Muscle of leg (tissue), 16 donors: ENCODE measurements around the gene HOXB3. TPM values are rescaled to one million over a fixed set of nuclear protein-coding genes. Genes with fewer than 3 reads are reported as not detected.

Experiments used
- DNase-seq: peaks from one replicate; pipeline ENCODE4 v3.0.0; 2013
- H3K27ac ChIP-seq: one replicate; pipeline ENCODE4 v1.5.1; 2013; ENCODE audit warnings: mild to moderate bottlenecking, low read length, control low read depth
- H3K27me3 ChIP-seq: one replicate; pipeline ENCODE4 v1.6.1; 2013; ENCODE audit warnings: low read length; ENCODE audit not compliant: control insufficient read depth, insufficient read depth
- H3K36me3 ChIP-seq: one replicate; pipeline ENCODE4 v1.6.1; 2013; ENCODE audit warnings: low read length; ENCODE audit not compliant: control insufficient read depth, insufficient read depth
- H3K4me1 ChIP-seq: one replicate; pipeline ENCODE4 v1.6.1; 2013; ENCODE audit warnings: low read length; ENCODE audit not compliant: control insufficient read depth, insufficient read depth
- H3K4me3 ChIP-seq: one replicate; pipeline ENCODE4 v1.5.1; 2013; ENCODE audit warnings: low read length, control low read depth
- H3K9me3 ChIP-seq: replicated peaks from 2 replicates; pipeline ENCODE4 v1.6.1; 2013; ENCODE audit warnings: low read depth, low read length; ENCODE audit not compliant: control insufficient read depth
- WGBS: methylation state at CpG from one replicate; pipeline ENCODE4 v1.1.5; 2013; ENCODE audit warnings: missing lambda C conversion rate; ENCODE audit not compliant: insufficient coverage; 5-methylcytosine and 5-hydroxymethylcytosine counted together
- long read RNA-seq, 11 donors: transcript quantifications; one replicate each; lab custom pipeline, GENCODE V29; 2026
- polyA plus RNA-seq, 8 donors: library from polyadenylated mRNA; unstranded; fragments of 120-200 nt; gene quantifications; one replicate each; pipeline versions ENCODE4 v1.2.1 to v1.2.3, GENCODE V29; 2013; ENCODE audit warnings: inconsistent platforms in 1 of 8, low replicate concordance in 1 of 8; ENCODE audit not compliant: insufficient read length in 8 of 8, insufficient read depth in 1 of 8
- total RNA-seq: library from RNA; stranded (reverse); fragments of 120-200 nt; gene quantifications from one replicate; pipeline ENCODE4 v1.2.4, GENCODE V29; 2013

The HOXB3 gene
- total RNA-seq (4.7 TPM), polyA plus RNA-seq (10 to 100 TPM in 4 of 8 donors, 1 to 10 TPM in 4; 3.1 to 14.6 (median 9.9) TPM)
- long read RNA-seq, donor 1 = 0 reads
- long read RNA-seq, donor 2 = 0 reads
- long read RNA-seq, donor 3, partial matches to known transcripts = 0 of 1 reads
- long read RNA-seq, donor 3, other reads (novel, unspliced or antisense) = 0 of 1 reads
- long read RNA-seq, donor 4 = 0 reads
- long read RNA-seq, donor 5 = 0 reads
- long read RNA-seq, donor 6, full-length matches to known transcripts = 1 of 1 reads
- long read RNA-seq, donor 6, partial matches to known transcripts = 0 of 1 reads
- long read RNA-seq, donor 6, other reads (novel, unspliced or antisense) = 0 of 1 reads
- long read RNA-seq, donor 7, full-length matches to known transcripts = 1 of 1 reads
- long read RNA-seq, donor 7, partial matches to known transcripts = 0 of 1 reads
- long read RNA-seq, donor 7, other reads (novel, unspliced or antisense) = 0 of 1 reads
- long read RNA-seq, donor 8 = 0 reads
- long read RNA-seq, donor 9 = 0 reads
- long read RNA-seq, donor 10, full-length matches to known transcripts = 2 of 2 reads
- long read RNA-seq, donor 10, partial matches to known transcripts = 0 of 2 reads
- long read RNA-seq, donor 10, other reads (novel, unspliced or antisense) = 0 of 2 reads
- long read RNA-seq, donor 11, full-length matches to known transcripts = 1 of 1 reads
- long read RNA-seq, donor 11, partial matches to known transcripts = 0 of 1 reads
- long read RNA-seq, donor 11, other reads (novel, unspliced or antisense) = 0 of 1 reads

DNA sequence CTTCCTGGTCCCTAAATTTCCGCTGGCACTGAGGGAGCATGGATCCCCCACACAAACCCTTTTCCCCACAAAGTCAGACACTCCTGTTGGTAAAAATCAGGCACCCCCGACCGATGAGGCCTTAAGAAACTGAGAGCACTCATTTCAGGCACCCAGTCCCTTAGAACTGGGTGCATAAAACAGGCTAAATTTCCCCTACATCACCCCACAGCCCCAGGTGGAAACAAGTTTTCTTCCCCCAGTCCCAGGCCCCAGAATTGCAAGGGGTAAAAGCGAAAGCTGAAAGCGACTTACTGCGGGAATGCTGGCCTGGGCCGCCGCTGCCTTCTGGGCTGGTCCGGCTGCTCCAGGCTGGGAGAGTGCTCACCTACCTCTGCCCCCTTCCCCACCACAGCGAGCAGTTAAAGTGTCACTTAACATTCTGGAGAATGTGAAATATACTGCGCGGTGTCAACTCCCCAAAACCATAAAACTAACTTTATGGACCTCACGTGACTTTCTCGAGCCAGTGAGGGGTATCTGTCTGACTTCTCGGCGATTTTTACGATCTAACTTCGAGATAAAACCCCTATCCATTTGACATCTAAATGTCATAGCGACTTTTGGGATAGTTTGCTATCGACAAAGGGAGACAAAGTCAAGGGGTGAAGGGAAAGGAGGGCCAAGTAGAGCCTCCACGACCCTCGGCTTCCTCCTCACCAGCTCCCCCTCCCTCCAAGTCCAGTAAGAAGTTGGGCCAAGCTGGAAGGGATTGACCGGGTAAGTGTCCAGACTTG lies at the start of gene HOXB3:
Gene HOXB3, minus strand, starts transcription at position 411 of the 776 bp plus-strand sequence. CDS start 37,767 bp downstream, outside the sequence.
- Histone ChIP-seq H3K4me1 (peaks cover 39% of the 10 kb centered on the region), H3K4me3 (no peak within 1 kb of the TSS), H3K27me3 (peaks cover 98% of the 10 kb centered on the region), H3K36me3 (no peaks in the 10 kb centered on the region), H3K27ac (no peak within 1 kb of the TSS), H3K9me3 (no peaks in the 10 kb centered on the region)
- DNase-seq = no peak
- WGBS = 24% methylated on average over 3 of the region's 23 CpGs

DNA sequence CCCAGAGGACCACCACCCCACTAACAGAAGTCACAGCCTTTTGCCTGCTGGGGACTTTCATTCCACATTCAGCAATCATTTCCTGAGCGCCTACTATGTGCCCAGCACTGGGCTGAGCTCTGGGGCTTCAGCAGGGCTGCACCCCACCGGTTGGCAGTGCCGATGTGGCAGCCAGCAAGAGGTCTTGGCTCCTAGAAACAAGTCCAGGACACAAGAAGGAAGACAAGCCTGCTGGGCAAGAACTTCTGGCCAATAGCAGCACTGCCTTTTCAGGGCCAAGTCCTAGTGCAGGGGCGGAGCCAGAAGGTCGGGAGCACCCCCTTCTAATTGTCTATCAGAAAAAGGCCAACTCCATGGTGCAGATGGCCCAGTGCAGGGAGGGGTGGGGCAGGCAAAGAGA lies 49.1 kb upstream of the HOXB3 start:
- 33% methylated on average over 3 of the region's 5 CpGs for WGBS
- no peak for DNase-seq
- Histone ChIP-seq H3K9me3 (no peaks in the 10 kb centered on the region), H3K27me3 (peaks cover 95% of the 10 kb centered on the region), H3K4me3 (no peak overlapping the region), H3K4me1 (no peaks in the 10 kb centered on the region), H3K27ac (no peak overlapping the region), H3K36me3 (no peaks in the 10 kb centered on the region)

DNA sequence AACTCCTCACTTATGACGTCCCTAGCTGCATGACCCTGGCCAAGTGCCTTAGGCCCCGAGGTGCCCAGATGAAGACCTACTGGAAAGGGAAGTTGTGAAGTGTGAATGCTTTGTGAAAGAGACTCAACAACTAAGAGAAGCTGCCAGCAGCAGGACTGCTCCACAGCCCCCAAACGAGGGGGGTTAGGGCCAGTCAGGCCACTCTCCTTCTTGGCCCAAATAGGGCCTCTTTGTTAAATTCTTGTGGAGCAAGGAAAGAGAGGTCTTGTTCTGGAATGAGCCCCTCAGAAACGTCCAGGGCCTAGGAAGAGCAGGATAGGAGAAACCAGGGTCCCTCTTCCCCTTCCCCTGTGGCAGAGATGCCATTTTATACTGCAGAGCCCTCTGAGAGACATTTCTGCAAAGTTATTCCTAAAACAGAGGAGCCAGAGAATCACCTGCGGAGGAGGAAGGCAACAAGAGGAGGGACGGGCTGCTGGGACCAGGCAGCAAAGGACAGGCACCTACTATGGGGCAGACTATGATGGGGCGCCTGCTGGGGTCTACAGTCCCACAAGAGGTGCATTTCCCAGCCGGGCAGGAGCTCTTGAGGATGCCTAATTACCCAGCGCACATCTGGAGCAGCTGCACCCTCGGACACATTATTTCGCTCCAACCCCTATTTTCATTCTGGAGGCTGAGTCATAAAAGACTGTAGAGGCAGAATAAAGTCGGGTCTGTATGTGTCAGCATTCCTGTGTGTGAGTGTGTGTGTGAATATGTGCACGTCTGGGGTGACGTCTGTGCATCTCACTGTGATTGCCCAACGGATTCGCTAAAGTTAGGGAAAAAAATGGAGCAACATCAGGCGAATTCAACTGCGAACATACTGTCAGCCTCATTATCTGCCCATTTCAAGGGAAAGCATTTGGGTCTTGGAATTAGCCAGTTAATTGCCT lies 47.6 kb upstream of the HOXB3 start:
- H3K9me3 ChIP-seq = no peaks in the 10 kb centered on the region
- H3K4me3 ChIP-seq = no peak overlapping the region
- peaks cover 5% of the 10 kb centered on the region for H3K4me1 ChIP-seq
- no peak for DNase-seq
- no peaks in the 10 kb centered on the region for H3K36me3 ChIP-seq
- 36% methylated on average over 7 of the region's 18 CpGs for WGBS
- no peak overlapping the region for H3K27ac ChIP-seq
- peaks cover 96% of the 10 kb centered on the region for H3K27me3 ChIP-seq

DNA sequence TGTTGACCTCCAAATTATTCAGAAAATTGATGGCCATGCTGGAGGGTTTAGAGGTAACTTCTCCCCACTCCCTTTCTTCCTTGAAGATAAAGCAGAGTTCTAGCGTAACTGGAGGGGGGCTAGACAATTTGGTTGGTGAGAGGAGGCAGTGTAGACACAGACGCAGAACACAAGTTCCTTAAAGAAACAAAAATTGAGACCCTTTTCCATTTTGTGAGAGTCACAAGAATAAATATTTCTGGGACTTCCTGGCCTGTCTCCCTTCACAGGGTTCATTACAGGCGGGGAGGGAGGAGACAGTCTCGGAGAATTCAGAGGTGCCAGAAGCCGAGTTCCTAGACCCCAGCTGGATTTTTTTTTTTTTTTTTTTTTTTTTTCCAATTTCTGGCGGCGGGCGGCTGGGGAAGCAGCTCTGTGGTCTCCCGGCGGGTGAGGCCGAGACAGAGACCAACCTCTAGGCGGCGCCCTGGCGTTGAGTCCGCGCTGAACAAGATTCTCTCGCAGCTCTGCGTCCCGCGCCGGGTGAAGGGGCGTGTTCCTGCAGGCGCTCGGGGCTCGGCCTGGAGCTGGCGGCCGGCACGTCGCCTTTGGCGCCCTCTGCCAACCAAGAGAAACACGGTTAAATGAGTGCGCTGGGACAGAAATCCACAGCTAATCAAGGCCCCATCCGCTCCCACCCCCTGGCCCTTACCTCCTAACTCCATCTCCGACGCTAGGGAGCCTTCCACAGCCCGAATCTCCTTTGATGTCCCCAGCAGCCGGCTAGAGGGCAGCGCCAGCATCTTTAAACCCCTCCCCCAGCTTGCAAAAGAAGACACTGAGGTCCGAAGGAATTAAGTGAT lies 46.4 kb upstream of the HOXB3 start:
- Histone ChIP-seq H3K27me3 (peaks cover 96% of the 10 kb centered on the region), H3K4me1 (peaks cover 5% of the 10 kb centered on the region), H3K36me3 (no peaks in the 10 kb centered on the region), H3K27ac (no peak overlapping the region), H3K4me3 (no peak overlapping the region), H3K9me3 (no peaks in the 10 kb centered on the region)
- WGBS = 1% methylated on average over 17 of the region's 39 CpGs
- peak; percentile 68 for DNase-seq

GRCh38 chr17:48634493-48635208 lies 44.6 kb upstream of the HOXB3 start:
- no peak overlapping the region for H3K4me3 ChIP-seq
- no peak for DNase-seq
- H3K4me1 ChIP-seq = peaks cover 5% of the 10 kb centered on the region
- WGBS = 61% methylated on average over 5 of the region's 20 CpGs
- H3K9me3 ChIP-seq = no peaks in the 10 kb centered on the region
- H3K27me3 ChIP-seq = peaks cover 95% of the 10 kb centered on the region
- no peak overlapping the region for H3K27ac ChIP-seq
- no peaks in the 10 kb centered on the region for H3K36me3 ChIP-seq

DNA sequence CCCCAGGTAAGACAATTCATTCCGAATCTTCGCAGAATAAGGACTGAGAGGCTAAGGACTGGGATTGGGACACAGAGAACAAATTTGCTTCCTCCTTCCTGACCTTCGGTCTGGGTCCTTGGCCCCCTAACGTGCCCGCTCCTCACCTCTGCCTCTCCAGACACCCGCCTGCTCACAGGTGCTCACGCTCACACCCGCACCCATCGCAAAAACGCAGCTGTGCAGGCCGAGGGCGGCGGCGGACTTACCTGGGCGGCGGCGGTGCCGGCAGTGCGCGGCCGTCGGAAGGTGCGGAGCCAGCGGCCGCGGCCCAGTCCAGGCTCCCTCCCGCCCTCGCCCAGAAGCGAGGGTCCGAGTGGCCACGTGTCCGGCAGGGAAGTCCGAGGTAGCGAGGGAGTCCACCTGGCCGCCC lies 43.2 kb upstream of the HOXB3 start:
- H3K4me1 ChIP-seq = peaks cover 5% of the 10 kb centered on the region
- WGBS = 12% methylated on average over 28 of the region's 35 CpGs
- no peak for DNase-seq
- H3K36me3 ChIP-seq = no peaks in the 10 kb centered on the region
- H3K9me3 ChIP-seq = no peaks in the 10 kb centered on the region
- no peak overlapping the region for H3K27ac ChIP-seq
- H3K4me3 ChIP-seq = no peak overlapping the region
- H3K27me3 ChIP-seq = peaks cover 96% of the 10 kb centered on the region

DNA sequence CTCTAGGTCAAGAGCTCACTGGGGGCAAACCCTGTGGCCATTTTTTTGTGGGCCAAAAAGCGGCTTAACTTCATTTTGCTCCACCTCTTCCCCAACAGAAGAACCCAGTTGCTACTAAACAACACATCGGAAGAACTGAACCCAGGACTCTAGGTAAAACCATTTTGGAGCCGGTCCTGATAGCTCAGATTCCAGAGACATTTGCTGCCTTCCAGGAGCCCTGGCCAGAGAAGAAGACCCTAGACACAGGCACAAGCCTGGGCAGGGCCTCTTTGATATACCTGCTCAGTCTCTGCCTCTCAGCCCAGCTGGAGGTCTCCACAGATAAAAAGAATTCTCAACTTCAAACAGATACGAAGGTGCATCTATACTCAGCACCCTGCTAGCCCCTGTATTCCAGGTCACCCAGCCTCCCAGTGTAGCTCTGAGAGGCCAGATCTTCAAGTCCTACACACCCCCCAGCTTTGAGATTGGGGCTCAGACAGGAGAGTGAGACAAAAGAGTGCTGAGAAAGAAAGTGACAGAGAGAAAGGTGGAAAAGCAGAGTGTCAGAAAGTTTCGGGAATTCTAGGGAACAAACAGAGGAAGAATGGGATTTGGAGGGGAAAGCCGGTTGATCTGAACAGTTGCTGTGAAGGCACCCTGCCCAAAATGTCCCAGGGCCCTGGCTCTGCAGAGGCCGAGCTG lies 42.7 kb upstream of the HOXB3 start:
- peaks cover 97% of the 10 kb centered on the region for H3K27me3 ChIP-seq
- no peaks in the 10 kb centered on the region for H3K9me3 ChIP-seq
- no peak for DNase-seq
- peaks cover 5% of the 10 kb centered on the region for H3K4me1 ChIP-seq
- no peak overlapping the region for H3K27ac ChIP-seq
- WGBS = 35% methylated on average over 5 of the region's 7 CpGs
- no peaks in the 10 kb centered on the region for H3K36me3 ChIP-seq
- H3K4me3 ChIP-seq = no peak overlapping the region
